OCI-LY1 (cell line): ENCODE results near the gene ZNF497.
A peak's percentile ranks its signal among the peaks of the same experiment; 100 is the strongest.
"Not testable (repeated sequence)": the region's sequence is repeated elsewhere in the genome, so short reads cannot be mapped to it uniquely, and the experiment has no call there.

Experiments
- H2AFZ ChIP-seq: fragments of 200-600 bp; sonication (generic), shearing (Covaris generic); 2 replicates; pipeline ENCODE4 v1.6.0; 2014; ENCODE audit warnings: antibody characterized with exemption, mild to moderate bottlenecking, low read length
- H3F3A ChIP-seq: fragments of 200-600 bp; sonication (generic), shearing (Covaris generic); 2 replicates; pipeline ENCODE4 v1.6.0; 2014; ENCODE audit warnings: mild to moderate bottlenecking, antibody characterized with exemption, low read length, moderate library complexity; ENCODE audit not compliant: insufficient read depth
- H3K27ac ChIP-seq: fragments of 200-600 bp; sonication (generic); 2 replicates; pipeline ENCODE4 v1.5.1; 2014; ENCODE audit warnings: low read length, mixed run types, mild to moderate bottlenecking, low read depth; ENCODE audit not compliant: poor library complexity, severe bottlenecking
- H3K27me3 ChIP-seq: fragments of 200-600 bp; sonication (generic); 2 replicates; pipeline ENCODE4 v1.6.0; 2014; ENCODE audit warnings: antibody characterized with exemption, mild to moderate bottlenecking, low read length, moderate library complexity; ENCODE audit not compliant: insufficient read depth
- H3K36me3 ChIP-seq: fragments of 200-600 bp; sonication (generic); 2 replicates; pipeline ENCODE4 v1.6.1; 2014; ENCODE audit warnings: mild to moderate bottlenecking, antibody characterized with exemption, low read length, moderate library complexity, mixed read lengths; ENCODE audit not compliant: insufficient read depth
- H3K4me1 ChIP-seq: fragments of 200-600 bp; sonication (generic); 2 replicates; pipeline ENCODE4 v1.5.1; 2014; ENCODE audit warnings: mild to moderate bottlenecking, low read length, moderate library complexity; ENCODE audit not compliant: insufficient read depth, severe bottlenecking
- H3K4me2 ChIP-seq: fragments of 200-600 bp; sonication (generic), shearing (Covaris generic); 2 replicates; pipeline ENCODE4 v1.6.1; 2014; ENCODE audit warnings: low read length
- H3K4me3 ChIP-seq: fragments of 200-600 bp; sonication (generic); 2 replicates; pipeline ENCODE4 v1.5.1; 2014; ENCODE audit warnings: low read length, low read depth, mild to moderate bottlenecking, mixed read lengths; ENCODE audit not compliant: poor library complexity, severe bottlenecking
- H3K79me2 ChIP-seq: fragments of 200-600 bp; shearing (Covaris generic); 2 replicates; pipeline ENCODE4 v1.6.1; 2016; ENCODE audit warnings: mixed run types, low read length, mixed read lengths; ENCODE audit not compliant: insufficient read depth
- H3K9ac ChIP-seq: fragments of 200-600 bp; sonication (generic), shearing (Covaris generic); 2 replicates; pipeline ENCODE4 v1.6.1; 2014; ENCODE audit warnings: mild to moderate bottlenecking, low read length, mixed read lengths
- H3K9me2 ChIP-seq: fragments of 200-600 bp; sonication (generic), shearing (Covaris generic); 2 replicates; pipeline ENCODE4 v1.6.1; 2014; ENCODE audit warnings: low read depth, mild to moderate bottlenecking, low read length, mixed read lengths
- H3K9me3 ChIP-seq: fragments of 200-600 bp; shearing (Covaris generic); 2 replicates; pipeline ENCODE4 v1.6.1; 2014; ENCODE audit warnings: low read length, mixed read lengths
- H4K20me1 ChIP-seq: fragments of 200-600 bp; sonication (generic), shearing (Covaris generic); 2 replicates; pipeline ENCODE4 v1.6.0; 2016; ENCODE audit warnings: mild to moderate bottlenecking, low read length; ENCODE audit not compliant: insufficient read depth
- CTCF ChIP-seq: fragments of 200-600 bp; sonication (generic), shearing (Covaris generic); IDR thresholded peaks from 2 replicates; pipeline ENCODE4 v1.5.1; 2017; ENCODE audit warnings: mild to moderate bottlenecking, antibody characterized with exemption, low read length, moderate library complexity, mixed read lengths
- EZH2 ChIP-seq: fragments of 200-600 bp; sonication (generic), shearing (Covaris generic); IDR thresholded peaks from 2 replicates; pipeline ENCODE4 v1.8.0; 2017; ENCODE audit warnings: borderline replicate concordance, mixed run types, mild to moderate bottlenecking, antibody characterized with exemption, low read length, moderate library complexity, mixed read lengths

The ZNF497 gene

GRCh38 chr19:58350871-58351557, 11.5 kb downstream of the ZNF497 start:
- no peak overlapping the region for H3K4me3 ChIP-seq
- H3K9me2 ChIP-seq, result no peaks in the 10 kb centered on the region
- no peaks in the 10 kb centered on the region for H3F3A ChIP-seq
- no peak overlapping the region for H3K9ac ChIP-seq
- peaks cover 9% of the 10 kb centered on the region for H3K79me2 ChIP-seq
- H2AFZ ChIP-seq, result no peak overlapping the region
- no peaks in the 10 kb centered on the region for H4K20me1 ChIP-seq
- H3K36me3 ChIP-seq, result no peaks in the 10 kb centered on the region
- no peaks in the 10 kb centered on the region for H3K27me3 ChIP-seq
- H3K9me3 ChIP-seq, result no peaks in the 10 kb centered on the region
- H3K4me1 ChIP-seq, result peaks cover 26% of the 10 kb centered on the region
- TF ChIP-seq CTCF (no peak), EZH2 (no peak)
- no peak overlapping the region for H3K4me2 ChIP-seq
- no peak overlapping the region for H3K27ac ChIP-seq

GRCh38 chr19:58350001-58350861, 12.3 kb downstream of the ZNF497 start:
- no peaks in the 10 kb centered on the region for H4K20me1 ChIP-seq
- no peak overlapping the region for H3K27ac ChIP-seq
- H3K36me3 ChIP-seq, result no peaks in the 10 kb centered on the region
- no peak overlapping the region for H2AFZ ChIP-seq
- no peaks in the 10 kb centered on the region for H3K9me3 ChIP-seq
- no peaks in the 10 kb centered on the region for H3F3A ChIP-seq
- H3K4me2 ChIP-seq, result no peak overlapping the region
- H3K4me3 ChIP-seq, result no peak overlapping the region
- H3K4me1 ChIP-seq, result peaks cover 33% of the 10 kb centered on the region
- H3K9me2 ChIP-seq, result no peaks in the 10 kb centered on the region
- H3K27me3 ChIP-seq, result no peaks in the 10 kb centered on the region
- TF ChIP-seq EZH2 (no peak), CTCF (no peak)
- H3K79me2 ChIP-seq, result peaks cover 9% of the 10 kb centered on the region
- H3K9ac ChIP-seq, result no peak overlapping the region

GRCh38 chr19:58349590-58349989, 13.0 kb downstream of the ZNF497 start:
- peaks cover 39% of the 10 kb centered on the region for H3K4me1 ChIP-seq
- H2AFZ ChIP-seq, result no peak overlapping the region
- H3K4me3 ChIP-seq, result no peak overlapping the region
- H3K79me2 ChIP-seq, result peaks cover 9% of the 10 kb centered on the region
- H3K9me3 ChIP-seq, result no peaks in the 10 kb centered on the region
- no peaks in the 10 kb centered on the region for H3K36me3 ChIP-seq
- no peaks in the 10 kb centered on the region for H3K27me3 ChIP-seq
- H3K27ac ChIP-seq, result no peak overlapping the region
- no peak overlapping the region for H3K4me2 ChIP-seq
- no peak overlapping the region for H3K9ac ChIP-seq
- H4K20me1 ChIP-seq, result no peaks in the 10 kb centered on the region
- no peaks in the 10 kb centered on the region for H3K9me2 ChIP-seq
- H3F3A ChIP-seq, result no peaks in the 10 kb centered on the region
- TF ChIP-seq EZH2 (no peak), CTCF (no peak)

GRCh38 chr19:58348080-58348479, 14.5 kb downstream of the ZNF497 start:
- not testable (repeated sequence) for H3K27ac ChIP-seq, H3K79me2 ChIP-seq, H4K20me1 ChIP-seq, H3K27me3 ChIP-seq, H3K36me3 ChIP-seq, H2AFZ ChIP-seq, H3K9me3 ChIP-seq, H3F3A ChIP-seq, H3K9me2 ChIP-seq
- Histone ChIP-seq H3K4me2 (peak overlapping the region; percentile 83), H3K4me3 (peak overlapping the region; percentile 95), H3K4me1 (peaks cover 39% of the 10 kb centered on the region), H3K9ac (peak overlapping the region; percentile 90)
